ENCODE measurements around the gene TAAR1. TPM values are rescaled to one million over a fixed set of nuclear protein-coding genes. Genes with fewer than 3 reads are reported as not detected.

Gene TAAR1
- total RNA-seq, 1 experiment from 2014 or later, result not detected

DNA sequence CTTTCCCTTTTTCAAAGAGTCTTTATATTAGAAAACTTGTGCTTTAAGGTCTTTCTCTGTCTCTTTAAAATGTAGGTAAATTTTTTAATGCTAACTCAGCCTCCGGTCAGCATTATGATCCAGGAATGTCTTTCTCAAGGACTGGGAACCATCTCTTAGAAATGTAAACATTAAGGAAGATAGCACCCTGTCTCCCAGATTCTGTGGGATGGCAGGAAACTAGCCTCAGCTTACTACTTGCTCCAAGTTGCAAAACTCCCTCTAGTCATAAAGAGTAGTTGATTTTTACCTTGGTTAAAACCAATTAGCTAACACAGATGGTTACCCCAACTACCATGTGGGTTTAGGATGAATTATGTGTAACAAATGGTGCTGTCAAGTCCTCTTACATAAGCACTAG is 4.7 kb upstream of the TAAR1 start:
- Mint-ChIP-seq H3K9me3 (ENCODE audit: low read depth, unreplicated experiment) (peaks cover 2% of the 10 kb centered on the region), H3K27ac (ENCODE audit: unreplicated experiment) (no peak overlapping the region), H3K4me3 (ENCODE audit: low read depth, unreplicated experiment) (no peak overlapping the region), H3K4me1 (ENCODE audit: low read depth, unreplicated experiment) (peaks cover 33% of the 10 kb centered on the region), H3K36me3 (ENCODE audit: insufficient read depth, unreplicated experiment) (no peaks in the 10 kb centered on the region), H3K27me3 (ENCODE audit: unreplicated experiment) (no peaks in the 10 kb centered on the region)
- TF ChIP-seq CTCF (IDR thresholded peaks at IDR 0.05; ENCODE audit: unreplicated experiment), result no peak
- no TSS peak for BruUV-seq (replicated peaks)
- intact Hi-C loops (cut with micrococcal nuclease; ENCODE audit: unreplicated experiment), result no loop called here
- no peak for DNase-seq
- CTCF ChIA-PET, result no interaction called here

DNA sequence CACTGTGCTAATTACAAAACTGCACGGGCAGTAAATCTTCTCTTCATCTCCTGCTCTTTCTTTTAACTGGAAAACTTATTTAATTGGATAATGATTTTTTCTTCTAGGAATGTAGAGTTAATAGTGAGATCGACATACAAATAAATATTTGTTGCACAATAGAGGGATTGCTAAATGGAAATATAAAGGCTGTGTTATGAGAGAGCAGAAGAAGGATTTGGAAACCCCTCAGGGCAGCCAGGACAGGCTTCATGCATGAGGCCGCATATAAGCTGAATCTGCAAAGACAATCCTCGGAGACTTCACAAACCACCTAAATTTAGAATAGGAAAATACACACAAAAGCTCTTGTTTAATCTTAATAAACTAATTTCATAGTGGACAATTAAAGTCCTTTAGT is 2.9 kb upstream of the TAAR1 start:
- intact Hi-C loops (cut with micrococcal nuclease; ENCODE audit: unreplicated experiment), result no loop called here
- DNase-seq, result no peak
- H3K4me3 Mint-ChIP-seq (ENCODE audit: low read depth, unreplicated experiment), result no peak overlapping the region
- CTCF ChIA-PET, result no interaction called here
- TF ChIP-seq CTCF (IDR thresholded peaks at IDR 0.05; ENCODE audit: unreplicated experiment), result no peak
- no peak overlapping the region for H3K27ac Mint-ChIP-seq (ENCODE audit: unreplicated experiment)
- peaks cover 31% of the 10 kb centered on the region for H3K4me1 Mint-ChIP-seq (ENCODE audit: low read depth, unreplicated experiment)
- H3K27me3 Mint-ChIP-seq (ENCODE audit: unreplicated experiment), result no peaks in the 10 kb centered on the region
- H3K9me3 Mint-ChIP-seq (ENCODE audit: low read depth, unreplicated experiment), result peaks cover 2% of the 10 kb centered on the region
- BruUV-seq (replicated peaks), result no TSS peak
- no peaks in the 10 kb centered on the region for H3K36me3 Mint-ChIP-seq (ENCODE audit: insufficient read depth, unreplicated experiment)

- no TSS peak for BruUV-seq (replicated peaks)
- CTCF ChIA-PET, result no interaction called here
- Mint-ChIP-seq H3K4me1 (ENCODE audit: low read depth, unreplicated experiment) (no peaks in the 10 kb centered on the region), H3K27ac (ENCODE audit: unreplicated experiment) (no peak overlapping the region), H3K27me3 (ENCODE audit: unreplicated experiment) (no peaks in the 10 kb centered on the region), H3K4me3 (ENCODE audit: low read depth, unreplicated experiment) (no peak overlapping the region), H3K36me3 (ENCODE audit: insufficient read depth, unreplicated experiment) (no peaks in the 10 kb centered on the region), H3K9me3 (ENCODE audit: low read depth, unreplicated experiment) (no peaks in the 10 kb centered on the region)
- intact Hi-C loops (cut with micrococcal nuclease; ENCODE audit: unreplicated experiment), result no loop called here
- TF ChIP-seq CTCF (IDR thresholded peaks at IDR 0.05; ENCODE audit: unreplicated experiment), result no peak
- DNase-seq, result no peak
Observed at GRCh38 chr6:132651062-132651461, 7.9 kb downstream of the TAAR1 start.

DNA sequence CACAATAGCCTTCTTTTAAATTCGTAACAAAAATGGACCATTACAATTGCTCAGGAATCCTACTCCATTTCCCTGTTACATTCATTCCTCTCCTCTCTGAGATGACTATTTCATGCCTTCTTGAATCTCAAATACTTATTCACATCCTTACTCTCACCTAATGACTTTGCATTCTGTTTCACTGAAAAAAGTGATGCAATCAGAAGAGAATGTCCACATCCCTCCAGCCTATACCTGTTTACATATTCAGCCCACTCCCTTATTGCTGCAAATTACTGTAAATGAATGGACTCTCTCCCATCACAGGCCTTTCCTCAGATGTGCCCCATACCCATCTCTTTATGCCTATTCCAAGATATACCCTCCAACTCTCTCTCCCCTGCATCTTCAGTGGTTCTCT is 8.6 kb downstream of the TAAR1 start:
- BruUV-seq (replicated peaks), result no TSS peak
- Mint-ChIP-seq H3K4me3 (ENCODE audit: low read depth, unreplicated experiment) (no peak overlapping the region), H3K36me3 (ENCODE audit: insufficient read depth, unreplicated experiment) (no peaks in the 10 kb centered on the region), H3K9me3 (ENCODE audit: low read depth, unreplicated experiment) (no peaks in the 10 kb centered on the region), H3K4me1 (ENCODE audit: low read depth, unreplicated experiment) (no peaks in the 10 kb centered on the region), H3K27me3 (ENCODE audit: unreplicated experiment) (no peaks in the 10 kb centered on the region), H3K27ac (ENCODE audit: unreplicated experiment) (no peak overlapping the region)
- TF ChIP-seq CTCF (IDR thresholded peaks at IDR 0.05; ENCODE audit: unreplicated experiment), result no peak
- intact Hi-C loops (cut with micrococcal nuclease; ENCODE audit: unreplicated experiment), result no loop called here
- CTCF ChIA-PET, result no interaction called here
- DNase-seq, result no peak
